Endothelial cell of umbilical vein (primary cell): ENCODE results near the gene SRRM3. TPM values are rescaled to one million over a fixed set of nuclear protein-coding genes. Genes with fewer than 3 reads are reported as not detected.

Experiments used
- BruUV-seq: library from RNA; stranded (reverse); fragments of 400-500 nt; replicated peaks from 2 replicates; lab custom pipeline; 2021; lab: Mats Ljungman, UMichigan
- CTCF ChIA-PET: fragments of 300-600, 350-600 bp; sonication (Branson Sonifier 250); formaldehyde crosslinking; loops from one replicate; lab custom pipeline; 2021; ENCODE audit warnings: antibody characterized with exemption, inconsistent platforms; lab: Charles Lee
- POLR2A ChIA-PET: fragments of 300-600, 350-600 bp; sonication (Branson Sonifier 250); formaldehyde crosslinking; loops from one replicate; lab custom pipeline; 2021; ENCODE audit warnings: antibody characterized with exemption, inconsistent platforms; lab: Charles Lee
- DNase-seq: peaks from one replicate; pipeline ENCODE4 v3.0.0-alpha.2; 2011; ENCODE audit warnings: low read depth, low spot score
- FAIRE-seq: peaks from 2 replicates; lab custom pipeline; 2011; peaks lifted over from hg19 to GRCh38; lab: Jason Lieb, UNC
- H2AFZ ChIP-seq: 2 replicates; pipeline ENCODE4 v1.6.0; 2012; ENCODE audit warnings: low read depth, low read length, control low read depth, inconsistent platforms
- H3K27ac ChIP-seq: 2 replicates; pipeline ENCODE4 v1.5.1; 2011; ENCODE audit warnings: low read depth, mild to moderate bottlenecking, control low read depth, low read length, moderate library complexity; ENCODE audit not compliant: insufficient read depth
- H3K27me3 ChIP-seq, 2 experiments: 2 replicates each; pipeline versions ENCODE4 v1.6.0 to v1.6.1; 2011; ENCODE audit warnings: low read length in 2 of 2, mixed read lengths in 1 of 2; ENCODE audit not compliant: control insufficient read depth in 2 of 2, insufficient read depth in 2 of 2
- H3K36me3 ChIP-seq, 2 experiments: 2 replicates in 1 of 2; 3 replicates in 1 of 2; pipeline ENCODE4 v1.5.1; 2011; ENCODE audit warnings: low read length in 2 of 2, mild to moderate bottlenecking in 1 of 2, moderate library complexity in 1 of 2; ENCODE audit not compliant: control insufficient read depth in 2 of 2, insufficient read depth in 2 of 2; ENCODE audit errors: extremely low read depth in 1 of 2
- H3K4me1 ChIP-seq: 3 replicates; pipeline ENCODE4 v1.5.1; 2011; ENCODE audit warnings: mild to moderate bottlenecking, low read length; ENCODE audit not compliant: control insufficient read depth, insufficient read depth; ENCODE audit errors: extremely low read depth
- H3K4me2 ChIP-seq: 2 replicates; pipeline ENCODE4 v1.6.1; 2011; ENCODE audit warnings: low read length, control low read depth, mixed read lengths; ENCODE audit not compliant: insufficient read depth
- H3K4me3 ChIP-seq, 3 experiments: fragments of 200-600 bp in 1 of 3; sonication (generic), shearing (Covaris generic) in 1 of 3; replicated peaks in 1 of 3; 2 replicates each; pipeline ENCODE4 v1.5.1; 2011 to 2016; ENCODE audit warnings: control low read depth in 3 of 3, low read length in 3 of 3, mild to moderate bottlenecking in 2 of 3, inconsistent platforms in 1 of 3, low read depth in 1 of 3, moderate library complexity in 1 of 3; ENCODE audit not compliant: insufficient read depth in 1 of 3
- H3K79me2 ChIP-seq: 2 replicates; pipeline ENCODE4 v1.6.0; 2012; ENCODE audit warnings: low read length, inconsistent platforms; ENCODE audit not compliant: control insufficient read depth, insufficient read depth
- H3K9ac ChIP-seq: replicated peaks from 2 replicates; pipeline ENCODE3; 2011; ENCODE audit warnings: low read length, control low read depth; ENCODE audit not compliant: insufficient read depth; ENCODE audit errors: extremely low read depth
- H3K9me1 ChIP-seq: replicated peaks from 3 replicates; pipeline ENCODE4 v1.6.0; 2011; ENCODE audit warnings: mild to moderate bottlenecking, low read length; ENCODE audit not compliant: control insufficient read depth, insufficient read depth; ENCODE audit errors: extremely low read depth
- H3K9me3 ChIP-seq: replicated peaks from 2 replicates; pipeline ENCODE4 v1.5.1; 2012; ENCODE audit warnings: low read length, inconsistent platforms; ENCODE audit not compliant: control insufficient read depth, insufficient read depth
- H4K20me1 ChIP-seq: replicated peaks from 2 replicates; pipeline ENCODE3; 2011; ENCODE audit warnings: mild to moderate bottlenecking, low read length; ENCODE audit not compliant: control insufficient read depth, insufficient read depth; ENCODE audit errors: extremely low read depth
- CTCF ChIP-seq, 2 donors: IDR thresholded peaks; 1 replicate in 1 of 2; 2 replicates in 1 of 2; pipeline ENCODE4 v1.5.1; 2011; ENCODE audit warnings: low read length in 2 of 2, mild to moderate bottlenecking in 2 of 2, moderate library complexity in 2 of 2, control low read depth in 1 of 2, inconsistent platforms in 1 of 2, low read depth in 1 of 2; ENCODE audit not compliant: insufficient read depth in 1 of 2; ENCODE audit errors: extremely low read depth in 1 of 2
- EZH2 ChIP-seq: IDR thresholded peaks from 2 replicates; pipeline ENCODE4 v1.6.1; 2012; ENCODE audit warnings: borderline replicate concordance, low read depth, mild to moderate bottlenecking, moderate library complexity, low read length, inconsistent platforms; ENCODE audit not compliant: severe bottlenecking
- FOS ChIP-seq: IDR thresholded peaks from 2 replicates; pipeline ENCODE4 v1.6.1; 2011; ENCODE audit warnings: mild to moderate bottlenecking, low read length, moderate library complexity, borderline replicate concordance; ENCODE audit not compliant: insufficient read depth
- GATA2 ChIP-seq: IDR thresholded peaks from 2 replicates; pipeline ENCODE4 v1.7.0; 2011; ENCODE audit warnings: low read depth, mild to moderate bottlenecking, moderate library complexity, mixed read lengths, low read length; ENCODE audit not compliant: insufficient read length, insufficient read depth
- JUN ChIP-seq: IDR thresholded peaks from 2 replicates; pipeline ENCODE4 v1.6.1; 2011; ENCODE audit warnings: borderline replicate concordance, low read depth; ENCODE audit not compliant: insufficient read length, insufficient read depth
- MAX ChIP-seq: IDR thresholded peaks from 2 replicates; pipeline ENCODE4 v1.6.1; 2011; ENCODE audit not compliant: insufficient read depth, insufficient read length
- MYC ChIP-seq: IDR thresholded peaks from one replicate; pipeline ENCODE4 v1.6.1; 2011; ENCODE audit warnings: mild to moderate bottlenecking, low read depth, low read length
- POLR2A ChIP-seq: IDR thresholded peaks from 2 replicates; pipeline ENCODE4 v1.6.1; 2012; ENCODE audit warnings: low read depth, mild to moderate bottlenecking, control low read depth, low read length
- POLR2AphosphoS5 ChIP-seq: IDR thresholded peaks from 2 replicates; pipeline ENCODE4 v1.6.1; 2012; ENCODE audit warnings: low read depth, mild to moderate bottlenecking, control low read depth, low read length, moderate library complexity; ENCODE audit not compliant: insufficient read depth
- dilution Hi-C: fragments of 300-500 bp; cut with MboI; formaldehyde crosslinking; loops from one replicate; pipeline ENCODE4 v1.15.0; 2019; ENCODE audit warnings: low sequenced_read_pairs; ENCODE audit not compliant: extremely low pct_ligation_motif_present
- intact Hi-C: fragments of 100-400 bp; cut with micrococcal nuclease; formaldehyde crosslinking; loops from one replicate; pipeline ENCODE4 v1.10.0; 2022
- polyA plus RNA-seq, 4 experiments: library from polyadenylated mRNA; depleted of rRNA in 3 of 4; stranded (reverse) in 3 of 4; unstranded in 1 of 4; fragments of >200 nt; gene quantifications; 2 replicates each; pipeline versions ENCODE4 v1.2.1 to v1.2.3, GENCODE V29; 2011 to 2012; ENCODE audit warnings: missing spikeins in 1 of 4
- total RNA-seq: library from RNA; stranded (reverse); gene quantifications from 2 replicates; pipeline ENCODE4 v1.2.3, GENCODE V29; 2021

The SRRM3 gene
- total and polyA plus RNA-seq, 2 donors (not counting 3 experiments of a cell fraction or from before 2014, with no cell fraction given), result 4.4 to 5.4 TPM

DNA sequence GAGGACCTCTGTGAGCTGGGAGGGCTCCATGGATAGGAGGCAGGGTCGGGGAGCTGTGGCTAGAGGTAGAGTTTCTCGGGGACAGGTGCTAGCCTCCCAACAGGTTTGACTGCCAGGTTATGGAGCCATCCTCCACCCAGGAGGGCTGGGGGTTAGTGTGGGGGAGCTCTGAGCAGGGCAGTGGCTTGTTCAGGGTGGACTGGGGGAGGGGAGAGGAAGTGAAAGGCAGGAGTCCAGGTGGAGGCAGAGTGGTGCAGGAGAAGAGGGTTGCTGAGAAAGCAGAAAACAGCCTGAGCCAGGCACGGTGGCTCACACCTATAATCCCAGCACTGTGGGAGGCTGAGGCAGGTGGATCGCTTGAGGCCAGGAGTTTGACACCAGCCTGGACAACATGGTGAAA is 60.2 kb downstream of the SRRM3 start:
- H3K4me2 ChIP-seq, result no peak overlapping the region
- no peaks in the 10 kb centered on the region for H4K20me1 ChIP-seq
- ChIA-PET CTCF (interaction anchor here (1.1 to 5.6 kb wide), 17 partner anchors 8 to 396 kb away, joined by 3 to 89 read pairs (median 14); partner anchors contain the start of gene SRRM3), POLR2A (no interaction called here)
- H3K9me3 ChIP-seq, result no peaks in the 10 kb centered on the region
- H3K79me2 ChIP-seq, result no peaks in the 10 kb centered on the region
- no peak overlapping the region for H2AFZ ChIP-seq
- peaks cover 5 to 10% of the 10 kb centered on the region in 2 experiments for H3K27me3 ChIP-seq
- TF ChIP-seq POLR2A (no peak), MYC (no peak), GATA2 (no peak), JUN (no peak), MAX (no peak), POLR2AphosphoS5 (no peak), FOS (no peak), EZH2 (no peak), CTCF (IDR thresholded peaks at IDR 0.05; ENCODE audit: extremely low read depth in 1 of 2, insufficient read depth in 1 of 2, low read depth in 1 of 2, low read length in 2 of 2) (no peak)
- DNase-seq, result no peak
- intact Hi-C loops (no loop called here), dilution Hi-C loops (no loop called here)
- H3K4me3 ChIP-seq, result no peak overlapping the region
- no peak overlapping the region for H3K27ac ChIP-seq
- FAIRE-seq, result no peak
- no TSS peak for BruUV-seq
- H3K9me1 ChIP-seq, result no peaks in the 10 kb centered on the region
- H3K36me3 ChIP-seq, result no peaks in the 10 kb centered on the region
- peaks cover 2% of the 10 kb centered on the region for H3K4me1 ChIP-seq
- no peak overlapping the region for H3K9ac ChIP-seq
